Endodermal cell (in vitro differentiated cells): ENCODE measurements around the gene CHD3. TPM values are rescaled to one million over a fixed set of nuclear protein-coding genes. Genes with fewer than 3 reads are reported as not detected.
A peak's percentile ranks its signal among the peaks of the same experiment; 100 is the strongest.

Experiments used
- DNase-seq: peaks from one replicate; pipeline ENCODE4 v3.0.0-alpha.2; 2017
- H3K27ac ChIP-seq: 2 replicates; pipeline ENCODE4 v1.5.1; 2013; ENCODE audit warnings: mild to moderate bottlenecking, low read depth, low read length, moderate library complexity
- H3K27me3 ChIP-seq: 2 replicates; pipeline ENCODE4 v1.6.1; 2013; ENCODE audit warnings: mild to moderate bottlenecking, low read length, moderate library complexity; ENCODE audit not compliant: insufficient read depth, control insufficient read depth, poor library complexity, severe bottlenecking
- H3K36me3 ChIP-seq: 2 replicates; pipeline ENCODE4 v1.7.0; 2013; ENCODE audit warnings: mild to moderate bottlenecking, low read length, moderate library complexity; ENCODE audit not compliant: control insufficient read depth, insufficient read depth
- H3K4me1 ChIP-seq: one replicate; pipeline ENCODE4 v1.7.0; 2013; ENCODE audit warnings: low read length; ENCODE audit not compliant: control insufficient read depth, insufficient read depth
- H3K4me3 ChIP-seq: 2 replicates; pipeline ENCODE4 v1.5.1; 2013; ENCODE audit warnings: mild to moderate bottlenecking, low read length, moderate library complexity
- H3K9ac ChIP-seq: 2 replicates; pipeline ENCODE4 v1.6.1; 2013; ENCODE audit warnings: mild to moderate bottlenecking, low read length, moderate library complexity; ENCODE audit not compliant: poor library complexity, severe bottlenecking; ENCODE audit errors: extremely low read depth
- H3K9me3 ChIP-seq: 2 replicates; pipeline ENCODE4 v1.6.1; 2013; ENCODE audit warnings: mild to moderate bottlenecking, low read length, moderate library complexity; ENCODE audit not compliant: control insufficient read depth
- H3K27ac Mint-ChIP-seq: 2 replicates; pipeline ENCODE4 v1.8.0; 2020; ENCODE audit warnings: mixed read lengths
- H3K27me3 Mint-ChIP-seq: 2 replicates; pipeline ENCODE4 v1.8.0; 2021; ENCODE audit warnings: mild to moderate bottlenecking, mixed read lengths; ENCODE audit not compliant: insufficient read depth
- H3K36me3 Mint-ChIP-seq: 2 replicates; pipeline ENCODE4 v1.8.0; 2020; ENCODE audit warnings: low read depth, mixed read lengths
- H3K4me1 Mint-ChIP-seq: 2 replicates; pipeline ENCODE4 v1.8.0; 2020; ENCODE audit warnings: mixed read lengths
- H3K4me3 Mint-ChIP-seq: 2 replicates; pipeline ENCODE4 v1.8.0; 2020; ENCODE audit warnings: mild to moderate bottlenecking, moderate library complexity, mixed read lengths
- H3K9me3 Mint-ChIP-seq: 2 replicates; pipeline ENCODE4 v1.8.0; 2020; ENCODE audit warnings: mild to moderate bottlenecking, mixed read lengths
- CTCF ChIP-seq: fragments of 200-600 bp; sonication (generic); conservative IDR thresholded peaks from 2 replicates; pipeline ENCODE4 v1.5.0; 2021; ENCODE audit warnings: antibody characterized with exemption, mild to moderate bottlenecking
- WGBS, 2 experiments: methylation state at CpG; one replicate each; pipeline versions ENCODE4 v1.1.5 to v1.1.7; 2013; ENCODE audit warnings: missing lambda C conversion rate in 2 of 2, mixed read lengths in 1 of 2; ENCODE audit not compliant: insufficient coverage in 1 of 2, insufficient read length in 1 of 2; 5-methylcytosine and 5-hydroxymethylcytosine counted together
- total RNA-seq, 2 donors: library from RNA; stranded (reverse); fragmentation: NEBNext Ultra II Directional in 1 of 2; extraction: Animal tissue kit (Norgen Biotek cat#: 25700) in 1 of 2; gene quantifications; 2 replicates in 1 of 2; 3 replicates in 1 of 2; pipeline ENCODE4 v1.2.1, GENCODE V29; 2021

The CHD3 gene
- total RNA-seq, 2 donors from 2014 or later, result 55.0 to 64.1 TPM

GRCh38 chr17:7886227-7887037 is 2.2 kb upstream of the CHD3 start:
- WGBS, 2 experiments, result 4% methylated on average over 30 of the region's 30 CpGs; no CpG with 5 or more reads in 1 of the 2 experiments
- Histone ChIP-seq H3K9ac (peak overlapping the region; percentile 41), H3K36me3 (peaks cover 25% of the 10 kb centered on the region), H3K9me3 (no peaks in the 10 kb centered on the region), H3K27ac (peak overlapping the region; percentile 93), H3K4me1 (peaks cover 9% of the 10 kb centered on the region), H3K27me3 (no peaks in the 10 kb centered on the region), H3K4me3 (peak overlapping the region; percentile 81)
- DNase-seq, result peak; percentile 85
- Mint-ChIP-seq H3K27ac (no peak overlapping the region), H3K36me3 (peaks cover 11% of the 10 kb centered on the region), H3K9me3 (no peaks in the 10 kb centered on the region), H3K27me3 (peaks cover 8% of the 10 kb centered on the region), H3K4me3 (no peak overlapping the region), H3K4me1 (peaks cover 4% of the 10 kb centered on the region)
- no peak for TF ChIP-seq CTCF

GRCh38 chr17:7887038-7887481 is 1.5 kb upstream of the CHD3 start:
- Histone ChIP-seq H3K27me3 (no peaks in the 10 kb centered on the region), H3K9ac (peak overlapping the region; percentile 41), H3K4me1 (peaks cover 9% of the 10 kb centered on the region), H3K9me3 (no peaks in the 10 kb centered on the region), H3K4me3 (peak overlapping the region; percentile 81), H3K27ac (peak overlapping the region; percentile 93), H3K36me3 (peaks cover 27% of the 10 kb centered on the region)
- H3K9me3 Mint-ChIP-seq, result no peaks in the 10 kb centered on the region
- H3K4me3 Mint-ChIP-seq, result no peak overlapping the region
- peaks cover 15% of the 10 kb centered on the region for H3K36me3 Mint-ChIP-seq
- no peak overlapping the region for H3K27ac Mint-ChIP-seq
- H3K4me1 Mint-ChIP-seq, result peaks cover 4% of the 10 kb centered on the region
- peaks cover 8% of the 10 kb centered on the region for H3K27me3 Mint-ChIP-seq
- 15 to 18% methylated on average over 3 to 5 of the region's 8 CpGs for WGBS, 2 experiments
- no peak for TF ChIP-seq CTCF
- DNase-seq, result no peak

GRCh38 chr17:7887482-7888183 is 956 bp upstream of the CHD3 start:
- Mint-ChIP-seq H3K27me3 (peaks cover 8% of the 10 kb centered on the region), H3K9me3 (no peaks in the 10 kb centered on the region), H3K4me3 (no peak overlapping the region), H3K36me3 (peaks cover 16% of the 10 kb centered on the region), H3K27ac (no peak overlapping the region), H3K4me1 (peaks cover 4% of the 10 kb centered on the region)
- Histone ChIP-seq H3K4me1 (peaks cover 9% of the 10 kb centered on the region), H3K27me3 (no peaks in the 10 kb centered on the region), H3K9me3 (no peaks in the 10 kb centered on the region), H3K36me3 (peaks cover 26% of the 10 kb centered on the region), H3K9ac (peak overlapping the region; percentile 44), H3K27ac (peak overlapping the region; percentile 93), H3K4me3 (peak overlapping the region; percentile 81)
- DNase-seq, result peak; percentile 94
- no peak for TF ChIP-seq CTCF
- 7 to 20% methylated on average over 7 to 34 of the region's 35 CpGs for WGBS, 2 experiments
